ENCODE measurements around the gene SHROOM2.

- no peak for TF ChIP-seq CTCF (IDR thresholded peaks at IDR 0.05)
- TF ChIP-seq EP300 (IDR thresholded peaks at IDR 0.05) = no peak
Measured at GRCh38 chrX:9862525-9862924, 76.3 kb downstream of the SHROOM2 start.
